Neural cell (in vitro differentiated cells): ENCODE data around the gene KCNMB2.

Source experiments
- CTCF ChIP-seq: fragments of 450-650 bp; IDR thresholded peaks from 2 replicates; pipeline ENCODE4 v1.5.1; 2014; ENCODE audit warnings: antibody characterized with exemption, mild to moderate bottlenecking, moderate library complexity; ENCODE audit not compliant: poor library complexity, severe bottlenecking
- EZH2 ChIP-seq: fragments of 200-600, 300-800 bp; shearing (Covaris generic), sonication (generic); IDR thresholded peaks from 2 replicates; pipeline ENCODE4 v1.6.1; 2014; ENCODE audit warnings: antibody characterized with exemption, low read length, borderline replicate concordance, mild to moderate bottlenecking; ENCODE audit not compliant: insufficient read depth, poor library complexity, severe bottlenecking
- MXI1 ChIP-seq: fragments of 450-650 bp; conservative IDR thresholded peaks from 2 replicates; pipeline ENCODE4 v1.6.1; 2014; ENCODE audit warnings: antibody characterized with exemption, mild to moderate bottlenecking; ENCODE audit not compliant: poor library complexity, severe bottlenecking
- POLR2AphosphoS5 ChIP-seq: IDR thresholded peaks from 2 replicates; pipeline ENCODE4 v1.6.1; 2012
- RAD21 ChIP-seq: fragments of 450-650 bp; conservative IDR thresholded peaks from 2 replicates; pipeline ENCODE4 v1.6.1; 2014; ENCODE audit warnings: antibody characterized with exemption, mild to moderate bottlenecking, moderate library complexity
- TAF1 ChIP-seq: IDR thresholded peaks from 2 replicates; pipeline ENCODE4 v1.6.1; 2012; ENCODE audit warnings: low read depth

GRCh38 chr3:178732824-178733223, 196.6 kb downstream of the KCNMB2 start:
- TF ChIP-seq CTCF (no peak), EZH2 (no peak), POLR2AphosphoS5 (no peak), RAD21 (no peak), TAF1 (no peak), MXI1 (no peak)
